HEK293T (cell line): ENCODE results near the gene IL17RD.

Experiments
- CTCF ChIA-PET: fragments of 350-600 bp; formaldehyde crosslinking; extraction: SDS; loops from one replicate; lab custom pipeline; 2021; ENCODE audit warnings: antibody characterized with exemption, inconsistent platforms; lab: Yijun Ruan, JAX
- POLR2A ChIA-PET: fragments of 350-600 bp; formaldehyde crosslinking; extraction: SDS; loops from one replicate; lab custom pipeline; 2020; ENCODE audit warnings: antibody characterized with exemption, inconsistent platforms; lab: Yijun Ruan, JAX
- DNase-seq: peaks from one replicate; pipeline ENCODE4 v3.0.0; 2012; ENCODE audit warnings: mixed read lengths; ENCODE audit errors: extremely low spot score
- ARNT ChIP-seq: fragments of 450-650 bp; IDR thresholded peaks from 2 replicates; pipeline ENCODE4 v1.6.1; 2017; ENCODE audit warnings: mild to moderate bottlenecking
- BHLHE40 ChIP-seq: fragments of 450-650 bp; IDR thresholded peaks from 2 replicates; pipeline ENCODE4 v1.6.1; 2016; ENCODE audit warnings: mild to moderate bottlenecking, moderate library complexity, borderline replicate concordance
- CTBP1 ChIP-seq: fragments of 450-650 bp; IDR thresholded peaks from 2 replicates; pipeline ENCODE4 v1.6.1; 2016; ENCODE audit warnings: borderline replicate concordance
- ELF4 ChIP-seq: fragments of 450-650 bp; IDR thresholded peaks from 2 replicates; pipeline ENCODE4 v1.6.1; 2017; ENCODE audit warnings: antibody characterized with exemption
- FOXA1 ChIP-seq: fragments of 450-650 bp; IDR thresholded peaks from 2 replicates; pipeline ENCODE4 v1.6.1; 2016; ENCODE audit warnings: mild to moderate bottlenecking
- FOXK2 ChIP-seq: fragments of 450-650 bp; IDR thresholded peaks from 2 replicates; pipeline ENCODE4 v1.6.1; 2016; ENCODE audit warnings: mild to moderate bottlenecking
- FOXM1 ChIP-seq: fragments of 450-650 bp; IDR thresholded peaks from 2 replicates; pipeline ENCODE4 v1.6.1; 2017; ENCODE audit warnings: mild to moderate bottlenecking, borderline replicate concordance
- HDGF ChIP-seq: fragments of 450-650 bp; IDR thresholded peaks from 2 replicates; pipeline ENCODE4 v1.6.1; 2017; ENCODE audit warnings: antibody characterized with exemption, borderline replicate concordance
- L3MBTL2 ChIP-seq: fragments of 450-650 bp; conservative IDR thresholded peaks from 2 replicates; pipeline ENCODE4 v1.6.1; 2016; ENCODE audit warnings: mild to moderate bottlenecking
- LEF1 ChIP-seq: fragments of 450-650 bp; IDR thresholded peaks from 2 replicates; pipeline ENCODE4 v1.6.1; 2017; ENCODE audit warnings: mild to moderate bottlenecking, borderline replicate concordance
- NFRKB ChIP-seq: fragments of 450-650 bp; IDR thresholded peaks from 2 replicates; pipeline ENCODE4 v1.6.1; 2016; ENCODE audit warnings: mild to moderate bottlenecking, moderate library complexity
- PKNOX1 ChIP-seq: fragments of 450-650 bp; IDR thresholded peaks from 2 replicates; pipeline ENCODE4 v1.6.1; 2016
- SP1 ChIP-seq: fragments of 450-650 bp; IDR thresholded peaks from 2 replicates; pipeline ENCODE4 v1.6.1; 2017
- SUZ12 ChIP-seq: fragments of 450-650 bp; IDR thresholded peaks from 2 replicates; pipeline ENCODE4 v1.6.1; 2016; ENCODE audit warnings: mild to moderate bottlenecking
- TARDBP ChIP-seq: fragments of 450-650 bp; IDR thresholded peaks from 2 replicates; pipeline ENCODE4 v1.6.1; 2016
- ZNF384 ChIP-seq: fragments of 450-650 bp; IDR thresholded peaks from 2 replicates; pipeline ENCODE4 v1.6.1; 2016

Gene IL17RD

DNA sequence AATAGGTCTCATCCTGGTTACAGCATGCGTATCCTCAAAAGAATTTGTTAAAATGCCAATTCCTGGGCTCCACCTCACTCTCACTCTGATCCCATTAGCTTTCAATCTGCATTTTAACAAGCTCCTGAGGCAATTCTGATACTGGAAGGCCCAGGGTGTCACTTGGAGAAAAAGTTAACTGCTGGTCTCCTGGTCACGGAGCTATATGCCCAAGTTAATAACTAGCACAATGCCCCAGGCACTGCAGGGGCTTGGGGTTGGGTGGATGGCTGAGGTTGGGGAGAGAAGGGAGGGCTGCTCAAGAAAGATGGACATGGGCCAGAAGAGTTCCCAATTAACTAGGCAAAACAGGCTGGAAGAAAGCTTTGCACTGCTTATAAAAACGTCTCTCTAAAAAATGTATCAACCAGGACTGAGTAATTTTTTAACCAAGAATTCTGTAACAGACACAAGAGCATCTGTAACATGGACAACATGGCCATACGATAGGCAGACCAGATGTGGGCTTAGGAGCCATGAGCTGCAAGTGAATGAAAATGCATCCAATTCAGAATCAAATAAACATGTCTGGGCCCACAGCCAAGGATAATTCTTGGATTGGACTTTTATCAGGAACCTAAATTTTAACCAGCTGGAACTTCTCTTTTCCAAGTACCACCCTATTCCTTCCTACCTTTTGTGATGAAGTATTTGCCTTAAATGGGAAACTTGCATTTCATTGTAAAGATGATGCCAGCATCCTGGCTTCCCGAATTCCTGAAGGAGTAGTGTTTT is 4.2 kb downstream of the IL17RD start:
- CTCF ChIA-PET = no interaction called here
- no peak for TF ChIP-seq LEF1
- TF ChIP-seq FOXA1 = no peak
- POLR2A ChIA-PET = no interaction called here
- no peak for DNase-seq

DNA sequence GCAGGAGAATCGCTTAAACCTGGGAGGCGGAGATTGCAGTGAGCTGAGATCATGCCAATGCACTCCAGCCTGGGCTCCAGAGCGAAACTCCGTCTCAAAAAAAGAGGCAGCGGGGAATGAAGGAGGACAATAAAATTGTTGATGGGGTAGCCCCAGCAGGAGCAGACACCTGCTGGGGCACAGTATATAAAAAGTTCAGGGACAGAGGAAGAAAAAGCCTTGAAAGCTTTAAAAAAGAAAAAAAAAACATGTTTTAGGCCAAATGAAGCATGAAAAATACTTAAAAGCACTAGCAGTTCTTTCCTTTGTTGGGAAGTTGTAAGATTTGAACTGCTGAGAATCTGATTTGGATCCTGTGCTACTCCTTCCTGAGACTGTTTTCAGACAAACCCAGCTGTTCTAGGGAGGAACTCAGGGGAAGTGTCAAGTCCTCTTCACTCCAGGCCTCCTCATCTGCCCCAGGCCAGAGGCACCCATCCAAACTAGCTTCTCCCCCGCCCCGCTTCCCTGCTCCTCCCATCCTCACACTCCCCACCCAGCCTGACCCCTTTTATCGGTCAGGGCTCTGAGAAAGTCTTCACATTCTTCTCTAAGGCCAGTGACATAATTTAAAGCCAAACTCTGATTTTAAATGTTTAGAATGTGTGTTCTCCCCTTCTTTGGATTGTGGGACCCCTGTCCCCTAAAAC is 4.9 kb downstream of the IL17RD start:
- no peak for TF ChIP-seq LEF1
- TF ChIP-seq FOXM1 = no peak
- no peak for TF ChIP-seq SP1
- TF ChIP-seq SUZ12 = no peak
- TF ChIP-seq ARNT = no peak
- no peak for TF ChIP-seq L3MBTL2
- no peak for DNase-seq
- POLR2A ChIA-PET = no interaction called here
- CTCF ChIA-PET = no interaction called here

DNA sequence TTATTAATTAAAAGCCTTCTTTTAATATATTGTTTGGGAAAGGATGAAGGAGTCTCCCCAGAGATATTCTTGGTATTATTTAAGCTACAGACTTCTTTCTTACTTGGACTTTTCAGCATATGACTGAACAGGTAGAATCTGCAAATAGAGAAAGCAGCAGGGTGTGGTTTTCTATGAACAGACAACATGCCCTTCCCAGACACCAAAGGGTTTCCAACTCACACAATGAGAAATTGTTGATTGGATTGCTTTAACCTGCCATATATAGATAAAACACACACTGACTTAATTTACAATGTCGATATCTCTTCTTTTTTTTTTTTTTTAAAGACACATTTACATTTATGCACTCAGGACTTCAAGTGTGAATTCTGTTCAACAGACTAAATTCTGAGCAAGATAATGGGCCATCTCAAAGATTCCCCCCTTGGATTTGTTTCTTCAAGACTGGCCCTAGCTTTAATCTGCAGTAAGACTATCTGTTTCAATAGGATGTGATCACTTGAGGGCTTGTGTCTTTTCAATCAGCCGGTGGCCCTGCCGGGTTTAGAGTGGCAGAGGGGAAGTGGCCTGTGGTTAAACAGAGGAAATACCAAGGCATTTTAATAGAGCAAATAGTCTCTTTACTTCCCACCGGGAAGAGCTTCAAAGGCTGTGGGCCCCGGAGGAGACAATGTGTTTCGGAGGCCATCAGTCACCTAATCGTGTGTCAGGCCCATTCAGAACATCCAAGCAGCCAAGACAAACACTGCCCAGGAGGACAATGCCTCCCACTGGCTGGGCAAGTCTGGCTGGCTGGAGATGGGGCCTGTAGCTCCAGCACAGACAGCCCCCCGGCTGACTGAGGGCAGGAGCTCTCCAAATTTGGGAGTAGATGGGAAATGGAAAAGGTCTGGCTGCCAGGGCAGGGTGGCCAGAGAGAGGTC is 6.1 kb downstream of the IL17RD start:
- ChIA-PET CTCF (interaction anchor here (0.8 kb wide), 1 partner anchor 26 kb away, joined by 3 read pairs; no protein-coding TSS in a partner anchor), POLR2A (no interaction called here)
- TF ChIP-seq L3MBTL2 = no peak
- TF ChIP-seq ZNF384 = peak; percentile 61
- no peak for DNase-seq

- CTCF ChIA-PET = no interaction called here
These were observed 6.8 kb downstream of the IL17RD start for GRCh38 chr3:57158325-57158724.

DNA sequence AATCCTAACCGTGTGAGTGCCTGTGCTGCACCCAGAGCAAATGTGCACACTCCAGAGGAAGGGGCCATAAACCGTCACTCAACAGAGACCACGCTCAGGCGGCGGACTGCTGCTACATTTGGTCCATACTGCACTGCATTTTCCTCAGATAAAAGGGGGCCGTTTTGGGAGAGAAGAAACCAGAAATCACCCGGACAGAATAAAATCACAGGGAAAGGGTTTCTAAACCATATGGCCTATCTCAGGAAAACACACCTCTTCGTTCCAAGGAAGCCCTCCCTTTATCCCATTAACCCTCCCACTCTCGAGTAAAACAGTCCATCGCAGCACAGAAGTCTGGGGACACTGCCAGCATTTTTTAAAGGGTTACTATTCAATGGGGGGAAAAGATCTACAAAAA is 7.6 kb downstream of the IL17RD start:
- no peak for TF ChIP-seq TARDBP
- TF ChIP-seq FOXA1 = no peak
- TF ChIP-seq ARNT = no peak
- TF ChIP-seq HDGF = no peak
- TF ChIP-seq SUZ12 = no peak
- no peak for TF ChIP-seq BHLHE40
- TF ChIP-seq PKNOX1 = no peak
- TF ChIP-seq ZNF384 = no peak
- no peak for TF ChIP-seq NFRKB
- no peak for TF ChIP-seq ELF4
- no peak for TF ChIP-seq SP1
- TF ChIP-seq FOXM1 = no peak
- TF ChIP-seq FOXK2 = no peak
- no peak for TF ChIP-seq CTBP1
- TF ChIP-seq L3MBTL2 = no peak
- no peak for TF ChIP-seq LEF1
- POLR2A ChIA-PET = no interaction called here
- DNase-seq = no peak
- CTCF ChIA-PET = interaction anchor here (1.9 kb wide), 1 partner anchor 12 kb away, joined by 5 read pairs; no protein-coding TSS in a partner anchor

More at GRCh38 chr3:57158325-57158724, 6.8 kb downstream of the IL17RD start:
- TF ChIP-seq TARDBP (no peak), LEF1 (no peak), CTBP1 (no peak), FOXM1 (no peak), BHLHE40 (no peak), SUZ12 (no peak), FOXK2 (no peak), ZNF384 (no peak), HDGF (no peak), FOXA1 (no peak), ARNT (no peak), PKNOX1 (no peak), SP1 (no peak), L3MBTL2 (no peak)
- DNase-seq = no peak
- POLR2A ChIA-PET = no interaction called here

- CTCF ChIA-PET = no interaction called here
- TF ChIP-seq FOXK2 (no peak), L3MBTL2 (no peak), FOXM1 (no peak), NFRKB (no peak), SUZ12 (no peak), TARDBP (no peak), FOXA1 (no peak), SP1 (no peak), ARNT (no peak)
- no peak for DNase-seq
- POLR2A ChIA-PET = no interaction called here
These were observed 9.9 kb downstream of the IL17RD start for GRCh38 chr3:57155310-57155643.
